HG02885 (cell line): ENCODE measurements around the gene LSR.

ENCODE experiments used
- ATAC-seq: cut with Tn5 transposase; IDR thresholded peaks from one replicate; pipeline ENCODE4 v1.9.1; 2021; ENCODE audit warnings: mild to moderate bottlenecking; ENCODE audit not compliant: unreplicated experiment, poor library complexity

LSR gene

GRCh38 chr19:35315883-35316282, 67.1 kb downstream of the LSR start:
- ATAC-seq: no peak

- no peak for ATAC-seq
Observed at GRCh38 chr19:35316560-35316959, 67.8 kb downstream of the LSR start.
